ENCODE results near the gene ALG2.

The ALG2 gene

DNA sequence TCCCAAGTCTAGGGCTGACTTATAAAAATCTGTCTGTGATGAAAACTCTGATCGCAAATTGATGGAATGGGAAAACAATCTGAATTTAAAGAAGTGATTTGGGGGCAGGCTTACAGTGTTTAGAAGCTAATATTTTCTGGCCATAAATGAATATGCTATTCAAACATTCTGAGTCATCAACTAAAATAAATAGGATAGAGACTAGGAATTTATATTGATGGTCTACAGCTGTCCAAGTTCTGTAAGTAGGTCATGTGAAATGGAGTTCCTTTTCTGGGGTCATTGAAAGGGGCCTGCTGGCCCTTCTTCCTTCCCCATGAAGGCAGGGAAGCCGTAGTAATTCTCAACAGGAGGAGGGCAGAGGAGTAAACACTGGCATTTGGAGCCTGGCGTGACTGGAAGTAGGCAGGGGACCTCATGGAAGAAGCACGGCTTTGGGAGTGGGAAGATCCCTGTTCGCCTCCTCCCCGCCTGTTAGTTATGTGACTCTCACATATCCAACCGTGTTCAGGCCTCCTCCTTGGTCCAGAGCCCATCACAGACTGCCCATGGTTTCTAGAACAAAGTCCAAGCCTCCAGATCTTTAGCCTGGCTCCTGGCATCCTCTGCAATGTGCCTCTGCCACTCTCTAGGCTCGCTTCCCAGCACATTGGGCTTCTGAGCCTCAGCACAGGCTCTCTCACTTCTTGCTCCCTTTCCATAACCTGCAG lies 31.7 kb downstream of the ALG2 start:
- FAIRE-seq = no peak

DNA sequence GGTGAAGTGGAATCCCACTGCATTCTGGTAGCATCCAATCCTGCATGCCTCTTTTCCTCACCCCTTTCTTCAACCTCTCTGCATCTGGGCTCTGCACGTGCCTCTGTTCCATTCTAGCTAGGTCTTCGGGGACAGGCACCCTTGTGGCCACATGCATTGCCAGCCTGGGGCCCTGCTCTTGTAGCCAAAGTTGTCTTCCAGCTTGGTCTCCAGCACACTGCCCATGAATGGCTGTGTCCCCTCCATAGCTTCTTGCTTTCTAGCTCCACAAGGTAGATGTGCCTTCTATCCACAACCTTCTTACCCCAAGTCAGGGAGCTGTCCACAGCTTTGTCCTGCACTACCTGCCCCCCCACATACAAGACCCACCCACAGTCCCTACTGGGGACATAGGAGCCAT lies 32.6 kb downstream of the ALG2 start:
- no peak for FAIRE-seq

DNA sequence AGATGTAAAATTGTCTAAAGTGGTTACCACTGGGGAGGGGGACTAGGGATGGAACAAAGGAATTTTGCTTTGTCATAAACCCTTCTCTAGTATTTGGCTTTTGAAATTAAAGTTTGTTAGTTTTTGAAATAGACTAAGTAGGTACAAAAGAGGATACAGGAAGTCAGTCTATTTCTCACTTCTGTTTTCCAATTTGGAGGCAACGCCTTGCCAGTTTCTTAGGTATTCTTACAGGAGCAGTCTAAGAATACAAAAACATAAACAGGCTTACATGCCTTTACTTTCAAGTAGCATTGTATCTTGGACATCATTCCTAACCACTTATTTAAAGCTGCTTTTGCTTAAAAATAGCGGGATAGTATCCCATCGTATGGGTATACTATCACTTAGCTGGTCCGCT lies 34.4 kb downstream of the ALG2 start:
- FAIRE-seq = no peak

DNA sequence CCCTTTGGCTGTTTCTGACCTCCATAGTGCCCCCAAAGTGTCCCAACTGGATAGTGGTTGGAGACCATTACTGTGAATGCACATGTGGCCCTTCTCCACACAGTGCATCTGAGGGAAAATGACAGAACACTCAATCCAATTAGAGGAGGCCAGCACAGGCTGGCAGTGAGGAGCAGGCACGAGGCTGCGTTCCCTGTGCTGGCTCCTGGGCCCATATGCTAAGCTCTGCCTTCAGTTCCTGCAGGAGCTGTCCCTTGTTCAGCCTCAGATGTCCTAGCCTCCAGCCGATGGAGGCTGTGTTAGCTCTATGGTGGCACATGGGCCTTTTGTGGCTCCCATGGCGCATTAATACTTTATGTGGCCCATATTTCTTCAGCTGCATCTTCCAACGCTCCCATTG lies 35.8 kb downstream of the ALG2 start:
- no peak for FAIRE-seq

DNA sequence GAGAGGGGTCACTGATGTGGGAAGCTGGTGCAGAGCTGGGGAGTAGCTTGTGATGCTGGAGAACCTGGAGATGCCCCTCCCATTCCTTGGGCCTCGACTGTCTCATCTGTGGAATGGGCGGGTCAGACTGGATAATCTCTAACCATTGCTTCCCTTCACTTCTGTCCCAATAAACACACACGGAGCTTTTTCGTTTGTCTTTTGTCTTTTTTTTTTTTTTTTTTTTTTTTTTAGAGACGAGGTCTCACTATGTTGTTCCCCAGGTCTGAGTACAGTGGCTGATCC lies 36.5 kb downstream of the ALG2 start:
- no peak for FAIRE-seq

DNA sequence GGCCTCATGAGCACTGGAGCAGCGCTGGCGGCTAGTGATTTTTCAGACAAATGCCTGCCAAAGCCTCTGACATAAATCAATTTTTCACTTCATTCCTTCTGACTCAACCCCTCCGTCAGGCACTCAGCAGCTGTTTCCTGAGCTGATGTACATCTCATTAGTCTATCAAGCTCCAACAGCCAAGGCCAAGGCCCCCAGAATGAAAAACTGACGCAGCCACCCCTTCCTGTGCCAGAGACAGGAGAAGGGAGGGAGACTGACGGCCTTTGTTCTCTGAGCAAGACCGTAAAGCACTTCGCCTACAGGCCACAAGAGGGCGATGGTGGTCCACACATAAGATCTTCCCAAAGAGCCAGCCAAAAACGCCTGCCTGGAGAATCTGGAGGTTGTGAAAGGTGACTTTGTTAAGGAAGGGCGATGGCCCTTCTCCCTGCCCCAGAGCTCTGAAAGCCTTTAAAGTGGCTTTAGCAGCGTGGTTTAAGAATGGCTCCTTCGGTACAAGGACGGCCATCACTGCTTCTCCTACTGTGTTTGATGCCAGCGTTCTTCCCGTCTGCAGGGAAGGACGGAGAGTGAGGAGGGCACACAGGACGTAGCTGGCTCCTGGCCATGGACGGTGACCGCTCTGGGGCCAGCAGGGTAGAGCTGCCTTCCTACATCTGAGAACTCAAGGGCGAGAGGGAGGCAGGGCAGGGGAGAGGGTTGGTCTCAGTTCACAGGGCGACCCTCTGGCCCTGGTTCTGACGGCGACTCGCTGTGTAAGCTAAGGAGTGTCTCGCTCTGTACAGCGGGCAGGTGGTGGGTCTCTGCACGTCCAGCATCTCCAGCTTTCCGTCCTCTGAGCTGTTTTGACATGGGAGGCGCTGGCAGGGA lies 37.0 kb downstream of the ALG2 start:
- no peak for FAIRE-seq

DNA sequence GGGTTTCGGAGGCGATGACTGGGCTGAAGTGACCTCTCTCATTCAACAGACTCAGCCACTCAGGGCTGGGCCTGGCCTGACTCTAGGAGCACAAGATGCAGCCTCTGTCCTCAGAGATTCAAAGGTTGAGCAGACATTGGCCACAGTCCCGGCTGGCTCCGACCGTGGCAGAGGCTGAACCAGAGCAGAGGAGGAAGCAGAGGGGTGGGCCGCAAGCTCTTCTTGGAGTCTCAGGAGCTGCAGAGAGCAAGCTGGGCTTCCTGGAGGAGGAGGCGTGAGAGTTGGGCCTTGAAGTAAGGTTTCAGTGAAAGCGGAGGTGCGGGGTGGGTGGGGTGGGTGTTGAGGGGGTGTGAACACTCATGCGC lies 37.6 kb downstream of the ALG2 start:
- no peak for FAIRE-seq

DNA sequence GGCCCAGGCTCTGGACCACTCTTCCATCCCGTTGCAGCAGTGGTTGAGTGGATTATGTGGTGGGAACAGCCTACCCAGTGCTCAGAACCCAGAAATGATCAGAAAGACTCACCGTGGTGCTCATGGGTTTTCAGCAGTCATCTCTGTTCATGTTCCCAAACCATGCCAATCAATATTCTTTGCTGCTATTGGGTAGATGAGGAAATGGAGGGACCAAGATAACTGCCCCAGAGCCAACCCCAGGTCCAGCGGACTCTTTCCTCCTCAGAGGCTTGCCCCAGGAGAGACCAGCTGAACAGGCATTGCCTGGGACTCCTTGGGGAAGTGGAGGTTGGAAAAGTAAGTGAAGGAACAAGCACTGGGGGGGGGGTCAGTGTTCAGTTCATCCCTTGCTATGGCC lies 38.1 kb downstream of the ALG2 start:
- no peak for FAIRE-seq

DNA sequence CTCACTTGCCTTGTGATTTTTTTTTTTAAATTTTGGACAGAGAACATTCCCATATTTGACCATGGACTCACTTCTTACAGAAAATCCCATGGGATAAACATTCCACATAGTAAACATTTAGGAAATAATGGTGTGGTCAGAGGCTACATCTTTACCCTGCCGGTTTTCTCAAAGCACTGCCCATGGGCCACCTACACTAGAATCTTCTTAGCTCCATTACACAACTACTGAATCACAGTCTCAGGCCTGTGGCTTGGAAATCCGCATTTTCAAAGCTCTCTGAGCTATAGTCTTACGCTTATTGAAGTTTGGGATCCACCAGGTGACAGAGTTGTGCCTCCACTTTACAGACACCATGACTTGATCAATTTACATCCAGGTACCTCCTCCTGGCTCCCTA lies 39.4 kb downstream of the ALG2 start:
- FAIRE-seq = no peak

DNA sequence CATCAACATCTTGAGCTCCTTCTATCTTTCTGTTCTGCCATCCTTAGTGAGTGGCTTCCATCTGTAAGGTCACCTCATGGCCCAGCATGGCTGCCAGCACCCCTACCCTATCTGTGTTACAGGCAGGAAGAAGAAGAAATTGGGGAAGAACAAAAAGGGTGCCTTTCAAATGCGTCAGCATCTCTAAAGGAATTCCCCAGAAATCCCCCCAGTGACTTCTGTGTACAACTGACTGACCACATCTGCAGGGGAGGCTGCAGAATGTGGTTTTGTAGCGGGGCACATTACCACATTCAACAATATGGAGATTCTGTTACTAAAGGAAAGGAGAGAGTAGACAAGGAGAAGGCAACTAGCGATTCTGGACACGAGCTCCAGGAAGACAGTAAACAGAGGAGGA lies 40.1 kb downstream of the ALG2 start:
- FAIRE-seq = no peak

DNA sequence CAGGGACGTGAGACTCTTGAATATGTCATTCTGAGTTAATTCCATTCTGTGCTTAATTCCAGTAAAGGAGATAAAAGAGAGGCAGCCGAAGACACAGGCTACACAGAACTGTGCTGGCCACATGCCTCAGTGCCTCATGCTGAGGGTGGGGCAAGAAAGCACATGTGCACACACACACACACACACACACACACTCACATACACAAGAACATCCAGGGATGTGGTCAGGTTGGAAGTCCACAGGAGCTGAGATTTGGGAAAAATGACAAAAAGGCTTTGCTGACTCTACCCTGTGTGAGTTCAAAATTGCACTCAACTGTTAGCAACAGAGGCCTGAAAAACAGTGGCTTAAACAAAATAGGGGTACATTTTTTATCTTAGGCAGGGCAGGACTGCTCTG lies 40.5 kb downstream of the ALG2 start:
- FAIRE-seq = no peak

DNA sequence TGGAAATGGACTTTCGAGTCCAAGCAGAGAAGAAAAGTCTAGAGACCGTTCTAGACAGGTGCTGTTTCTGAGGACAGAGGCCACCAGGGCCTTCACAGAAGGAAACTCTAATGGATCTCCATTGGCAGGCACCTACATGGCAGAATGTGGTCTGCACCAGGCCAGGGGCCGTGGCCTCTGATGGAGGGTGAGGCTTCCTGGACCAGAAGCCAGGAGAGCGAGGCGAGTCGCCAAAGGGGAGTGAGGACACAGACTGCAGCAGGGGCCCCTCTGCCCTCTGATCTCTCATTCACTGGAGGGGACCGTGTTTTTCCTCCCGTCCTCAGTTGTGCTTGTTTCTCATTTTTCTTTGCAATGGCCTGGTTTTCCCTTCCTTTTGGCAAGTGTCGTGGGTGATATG lies 41.1 kb downstream of the ALG2 start:
- FAIRE-seq = no peak

DNA sequence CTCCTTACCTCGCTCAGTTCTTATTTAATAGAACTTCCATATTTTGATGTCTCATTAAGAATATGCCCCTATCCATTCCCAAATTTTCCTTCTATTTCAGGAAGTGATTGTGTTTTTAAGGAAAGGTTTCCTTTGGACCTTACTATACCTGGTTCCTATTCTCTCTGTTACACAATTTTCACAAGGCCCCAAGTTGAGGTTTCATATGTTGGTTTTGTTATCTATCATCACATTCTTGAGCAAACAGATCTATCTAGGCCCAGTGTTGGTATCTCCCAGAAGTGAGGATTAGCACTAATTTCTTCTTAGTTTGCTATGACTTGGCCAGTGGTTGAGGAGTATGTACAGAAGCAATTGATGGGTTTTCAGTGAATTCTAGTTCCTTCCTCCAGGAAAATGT lies 41.5 kb downstream of the ALG2 start:
- FAIRE-seq = no peak

DNA sequence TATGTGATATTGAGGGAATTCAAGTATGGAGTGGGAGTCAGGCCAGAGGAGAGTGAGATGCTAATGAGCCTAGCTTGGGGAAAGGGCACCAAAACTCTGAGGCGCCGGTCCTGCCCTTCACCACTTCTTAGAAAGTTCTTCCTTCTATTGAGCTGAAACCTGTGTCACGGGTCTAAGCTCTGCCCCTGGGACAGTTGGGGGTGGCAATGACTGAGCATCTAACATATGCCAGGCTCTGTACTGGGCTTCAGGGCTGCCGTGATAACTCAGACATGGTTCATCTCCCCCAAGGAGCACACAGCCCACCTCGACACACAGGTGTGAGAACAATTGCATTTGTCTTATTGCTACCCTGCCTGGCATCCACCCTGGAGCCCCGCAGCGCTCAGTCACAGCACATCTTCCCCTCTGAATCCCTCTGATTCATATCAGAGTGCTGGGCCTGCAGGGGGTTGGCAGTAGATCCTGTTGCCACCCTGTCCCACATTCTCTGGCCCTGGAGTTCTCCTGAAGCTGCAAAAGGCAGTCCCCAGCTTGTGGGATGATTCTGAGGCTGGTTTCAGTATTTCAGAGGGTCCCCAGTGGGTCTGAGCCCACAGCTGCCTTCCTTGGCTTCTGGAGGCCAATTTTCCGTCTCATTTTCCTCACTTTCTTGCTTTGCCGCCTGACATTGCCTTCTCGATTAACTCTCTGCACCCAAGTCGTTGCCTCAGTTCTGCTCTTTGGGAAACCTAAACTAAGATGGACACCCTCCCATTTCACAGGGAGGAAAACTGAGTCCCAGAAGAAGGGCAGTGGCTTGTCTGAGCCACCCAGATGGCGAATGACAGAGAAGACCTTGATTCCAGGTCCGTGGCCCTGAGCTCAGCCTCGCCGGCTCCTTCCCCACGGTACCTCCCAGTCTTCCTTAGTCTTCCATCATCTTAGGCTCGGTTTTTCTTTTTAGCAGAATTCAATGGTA lies 42.5 kb downstream of the ALG2 start:
- no peak for FAIRE-seq

DNA sequence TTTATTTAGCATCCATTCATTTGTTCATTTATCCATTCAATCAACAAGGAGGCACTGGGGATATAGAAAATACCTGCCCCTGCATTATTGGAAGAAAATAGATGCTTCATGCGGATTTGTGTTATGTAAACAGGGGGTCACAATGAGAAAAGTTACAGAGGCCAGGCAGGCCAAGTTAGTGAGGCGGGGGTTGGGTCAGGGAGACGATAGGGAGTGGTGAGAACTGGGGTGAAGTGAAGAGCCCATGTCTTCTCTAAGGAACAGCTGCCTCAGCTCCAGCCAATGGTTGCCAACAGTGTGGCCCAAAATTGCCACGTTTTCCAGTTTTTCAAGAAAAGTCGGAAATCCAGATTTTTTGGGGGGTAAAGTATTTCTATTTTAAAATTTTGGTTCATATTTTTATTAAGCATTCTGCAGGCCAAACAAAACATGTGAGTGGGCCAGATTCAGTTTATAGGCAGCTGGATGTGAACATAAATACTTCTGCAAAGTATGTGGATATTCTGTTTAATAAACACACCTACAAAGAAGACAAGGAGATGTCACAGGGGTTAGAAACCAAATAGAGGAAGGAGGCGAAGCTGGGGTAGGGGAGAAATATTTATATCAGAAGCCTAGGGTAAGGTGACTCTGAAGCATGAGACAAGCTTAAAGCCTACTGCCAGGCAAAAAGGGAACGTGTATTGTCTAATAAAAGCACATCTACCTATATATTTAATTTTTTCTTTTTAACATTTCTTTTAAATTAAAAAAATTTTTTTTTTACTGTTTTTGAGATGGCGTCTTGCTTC lies 44.0 kb downstream of the ALG2 start:
- FAIRE-seq = no peak

DNA sequence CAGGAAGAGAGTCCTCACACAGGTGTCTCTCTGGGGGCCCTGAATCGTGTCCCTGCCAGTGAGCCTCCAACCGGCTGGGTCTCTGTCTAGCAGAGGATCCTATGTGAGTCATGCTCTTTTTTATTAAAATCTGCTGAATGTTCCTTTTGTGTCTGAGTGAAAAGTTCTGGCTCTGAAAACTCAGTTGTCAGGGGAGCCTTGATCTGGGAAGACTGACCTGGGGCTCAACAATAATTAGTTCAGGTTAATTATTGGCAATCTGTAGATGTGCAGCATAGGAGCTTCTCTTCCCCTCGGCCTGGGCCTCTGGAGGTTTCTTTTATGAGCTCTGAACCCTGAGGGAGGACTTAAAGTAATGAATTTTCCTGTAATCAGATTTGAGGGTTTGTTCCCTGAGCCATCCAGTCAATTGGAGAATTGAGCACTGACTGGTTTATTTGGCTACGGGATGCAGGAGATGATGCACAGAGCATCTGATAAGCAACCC lies 45.2 kb downstream of the ALG2 start:
- no peak for FAIRE-seq

DNA sequence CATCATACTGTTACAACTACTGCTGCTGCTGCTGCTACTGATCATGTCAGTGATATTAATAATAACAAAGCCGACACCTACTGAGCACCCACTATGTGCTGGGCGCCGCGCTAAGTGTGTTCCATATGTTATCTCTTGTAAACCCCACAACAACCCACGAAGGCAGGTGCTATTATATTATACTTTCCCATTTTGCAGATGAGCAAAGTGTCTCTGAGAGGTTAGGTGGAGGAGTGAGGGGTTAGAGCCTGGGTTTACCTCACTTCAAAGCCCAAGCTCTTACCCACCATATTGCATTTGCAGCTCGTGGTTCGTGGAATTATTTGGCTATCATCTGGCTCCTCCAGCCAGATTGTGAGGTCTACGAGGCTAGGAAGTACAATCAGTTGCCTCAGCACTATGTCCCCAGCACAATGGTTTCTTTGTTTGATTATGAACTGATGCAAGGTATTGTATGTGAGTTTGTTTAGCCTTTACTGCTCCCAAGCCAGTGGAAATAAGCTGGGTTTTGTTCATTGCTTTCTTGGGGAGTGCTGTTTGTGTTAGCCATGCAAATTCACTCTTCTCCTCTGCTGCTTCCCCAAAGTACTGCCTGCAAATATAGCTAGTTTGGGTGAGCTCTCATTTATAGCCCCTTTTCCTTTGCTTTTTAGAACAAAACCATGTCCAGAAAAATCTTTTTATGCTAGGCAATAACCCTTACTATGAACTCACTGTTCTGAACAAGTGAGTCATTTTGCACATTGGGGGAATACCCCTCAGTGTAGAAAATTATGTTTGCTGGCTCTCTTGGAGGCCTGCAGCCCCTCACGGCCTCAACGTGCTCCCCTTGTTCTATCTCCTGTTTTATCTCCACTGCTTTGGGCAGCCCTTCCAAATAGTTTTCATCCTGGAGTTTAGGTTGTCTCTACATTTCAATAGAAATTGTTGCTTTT lies 47.9 kb downstream of the ALG2 start:
- FAIRE-seq = no peak

DNA sequence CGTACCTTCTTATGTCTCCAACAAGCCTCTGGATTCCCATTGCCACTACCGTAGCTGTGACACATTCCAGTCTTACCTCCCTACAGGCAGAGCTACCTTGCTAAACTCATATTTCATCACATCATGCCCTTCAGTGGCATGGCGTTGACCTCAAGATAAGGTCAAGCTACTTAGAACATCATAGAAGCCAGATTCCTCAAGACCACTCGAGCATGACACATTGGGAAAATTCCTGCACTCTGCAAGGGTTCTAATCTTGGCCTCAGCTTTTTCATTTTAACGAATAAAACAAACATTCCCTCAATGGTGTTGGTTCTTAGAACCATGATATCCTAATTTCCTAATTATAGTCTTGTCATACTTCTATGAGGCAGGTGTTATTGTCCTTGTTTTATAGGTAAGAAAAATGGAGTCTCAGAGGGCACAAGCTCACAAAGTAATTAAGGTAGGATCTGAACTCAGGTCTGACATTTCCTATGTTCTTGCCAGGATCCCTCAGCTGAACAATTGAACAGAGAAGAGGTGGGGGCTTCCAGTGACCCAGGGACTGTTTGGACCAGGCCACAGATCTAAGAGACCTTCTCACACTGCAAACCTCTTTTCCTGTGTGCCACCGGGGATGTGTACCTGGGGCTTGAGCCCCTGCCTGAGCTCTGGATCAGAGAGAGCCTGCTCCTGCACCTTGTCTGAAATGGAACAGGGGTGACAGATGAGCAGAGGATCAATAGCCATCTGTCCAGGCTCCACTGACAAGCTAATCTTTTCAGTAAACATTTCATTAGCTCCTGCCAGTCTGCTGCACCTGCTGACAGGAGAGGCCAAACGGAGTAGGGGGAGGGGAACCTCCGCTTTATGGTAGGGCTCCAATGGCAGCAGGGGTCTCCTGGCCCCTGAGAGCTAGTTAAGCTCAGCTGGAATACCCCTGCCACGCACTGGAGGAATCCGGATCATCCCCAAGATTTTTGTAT lies 49.3 kb downstream of the ALG2 start:
- no peak for FAIRE-seq

DNA sequence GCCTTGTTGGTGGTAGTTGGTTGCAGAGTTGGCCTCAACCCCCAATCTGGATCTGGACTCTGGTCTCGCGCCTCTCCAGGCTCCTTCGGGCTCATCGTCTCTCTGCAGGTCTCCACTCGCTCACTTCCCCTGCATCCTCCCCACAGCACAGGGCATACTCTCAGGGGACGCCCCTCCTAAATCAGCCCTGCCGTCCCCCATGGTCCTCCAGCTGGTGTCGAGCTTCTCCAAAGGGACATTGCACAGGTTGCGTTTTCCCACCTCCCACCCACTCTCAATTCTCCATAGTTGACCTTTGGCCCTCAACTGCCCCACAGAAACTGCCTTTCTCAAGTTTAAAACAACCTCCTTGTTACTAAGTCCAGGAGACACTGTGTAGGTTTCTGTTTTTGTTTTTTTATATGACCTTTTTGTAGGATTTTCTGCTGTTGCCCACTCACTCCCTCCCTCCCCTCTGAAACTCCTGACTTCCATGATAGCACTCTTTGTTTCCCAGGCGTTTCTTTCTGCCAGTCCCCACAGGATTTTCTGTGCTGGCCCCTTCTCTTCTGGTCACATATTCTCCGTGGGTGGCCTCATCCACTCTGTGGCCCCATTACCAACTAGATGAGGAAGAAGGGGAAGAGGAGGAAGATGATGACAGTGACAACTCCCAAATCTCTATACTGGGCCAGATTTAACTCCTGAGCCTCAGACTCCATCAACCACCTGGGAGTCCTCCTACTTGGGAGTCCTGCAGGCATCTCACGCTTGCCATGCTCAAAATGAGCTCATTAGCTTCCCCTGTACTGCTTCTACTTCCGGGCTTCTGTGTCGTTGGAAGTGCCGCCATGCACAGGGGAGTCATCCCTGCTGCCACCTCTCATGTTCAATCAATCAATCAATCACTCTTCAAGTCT lies 50.3 kb downstream of the ALG2 start:
- no peak for FAIRE-seq
